Right cardiac atrium (tissue), 5 donors: ENCODE measurements around the gene PNLIPRP2. TPM values are rescaled to one million over a fixed set of nuclear protein-coding genes. Genes with fewer than 3 reads are reported as not detected.

Source experiments
- polyA plus RNA-seq: library from polyadenylated mRNA; stranded (reverse); fragments of 200-250 nt; gene quantifications from one replicate; pipeline ENCODE4 v1.2.3, GENCODE V29; 2013
- total RNA-seq, 4 donors: library from RNA; stranded (reverse); fragmentation: NEBNext Ultra II Directional; extraction: Animal tissue kit (Norgen Biotek cat#: 25700); gene quantifications; one replicate each; pipeline ENCODE4 v1.2.1, GENCODE V29; 2021
- donor health status: healthy with polysubstance abuse.
- donor health status: DM: no; HTN: yes; CAD: no.
- donor health status: DM: no; HTN: no; CAD: no.
- donor health status: DM: no; HTN: yes; CAD: no; lungs with severe emphysema.
- donor health status: DM: yes; HTN: yes; CAD: no.

Gene PNLIPRP2
- total and polyA plus RNA-seq, 5 donors, result not detected

Other genes starting within 250 kb of the PNLIPRP2 start
- gene PNLIPRP3, start 193.1 kb upstream of the PNLIPRP2 start, total RNA-seq, result not detected
- not detected for gene PNLIPRP3, start 193.1 kb upstream of the PNLIPRP2 start, polyA plus RNA-seq
- gene PNLIP, start 75.0 kb upstream of the PNLIPRP2 start, total RNA-seq, result under 1 TPM in 1 of 4 donors, not detected in 3; 0.39 TPM
- gene PNLIP, start 75.0 kb upstream of the PNLIPRP2 start, polyA plus RNA-seq, result not detected
- gene PNLIPRP1, start 30.0 kb upstream of the PNLIPRP2 start, total RNA-seq, result under 1 TPM in 1 of 4 donors, not detected in 3; 0.45 TPM
- 0.07 TPM for gene PNLIPRP1, start 30.0 kb upstream of the PNLIPRP2 start, polyA plus RNA-seq
- gene HSPA12A, start 121.6 kb downstream of the PNLIPRP2 start, total RNA-seq, result 10 to 100 TPM; 13.1 to 21.9 (median 15.5) TPM
- gene HSPA12A, start 121.6 kb downstream of the PNLIPRP2 start, polyA plus RNA-seq, result 8.4 TPM
- gene ENO4, start 228.5 kb downstream of the PNLIPRP2 start, total RNA-seq, result under 1 TPM; 0.24 to 0.36 (median 0.27) TPM
- 0.07 TPM for gene ENO4, start 228.5 kb downstream of the PNLIPRP2 start, polyA plus RNA-seq